Endothelial cell of umbilical vein (primary cell): Measurements from ENCODE around the gene TMEM169.
"Not testable (repeated sequence)": the region's sequence is repeated elsewhere in the genome, so short reads cannot be mapped to it uniquely, and the experiment has no call there.

Experiments used
- CTCF ChIP-seq, 2 donors: IDR thresholded peaks; 1 replicate in 1 of 2; 2 replicates in 1 of 2; pipeline ENCODE4 v1.5.1; 2011; ENCODE audit warnings: low read length in 2 of 2, mild to moderate bottlenecking in 2 of 2, moderate library complexity in 2 of 2, control low read depth in 1 of 2, inconsistent platforms in 1 of 2, low read depth in 1 of 2; ENCODE audit not compliant: insufficient read depth in 1 of 2; ENCODE audit errors: extremely low read depth in 1 of 2
- FOS ChIP-seq: IDR thresholded peaks from 2 replicates; pipeline ENCODE4 v1.6.1; 2011; ENCODE audit warnings: mild to moderate bottlenecking, low read length, moderate library complexity, borderline replicate concordance; ENCODE audit not compliant: insufficient read depth
- GATA2 ChIP-seq: IDR thresholded peaks from 2 replicates; pipeline ENCODE4 v1.7.0; 2011; ENCODE audit warnings: low read depth, mild to moderate bottlenecking, moderate library complexity, mixed read lengths, low read length; ENCODE audit not compliant: insufficient read length, insufficient read depth
- POLR2A ChIP-seq: IDR thresholded peaks from 2 replicates; pipeline ENCODE4 v1.6.1; 2012; ENCODE audit warnings: low read depth, mild to moderate bottlenecking, control low read depth, low read length
- POLR2AphosphoS5 ChIP-seq: IDR thresholded peaks from 2 replicates; pipeline ENCODE4 v1.6.1; 2012; ENCODE audit warnings: low read depth, mild to moderate bottlenecking, control low read depth, low read length, moderate library complexity; ENCODE audit not compliant: insufficient read depth

GRCh38 chr2:216080048-216080447 is 1.7 kb upstream of the TMEM169 start:
- not testable (repeated sequence) for TF ChIP-seq CTCF (IDR thresholded peaks at IDR 0.05; ENCODE audit: extremely low read depth in 1 of 2, insufficient read depth in 1 of 2, low read depth in 1 of 2, low read length in 2 of 2); FOS; POLR2A; GATA2; POLR2AphosphoS5
